H1 (cell line): ENCODE results near the gene ALDH1B1. TPM values are rescaled to one million over a fixed set of nuclear protein-coding genes. Genes with fewer than 3 reads are reported as not detected.

ENCODE experiments used
- BCL11A ChIP-seq, 2 experiments: IDR thresholded peaks; one replicate each; pipeline ENCODE4 v1.6.1; 2011; ENCODE audit warnings: low read depth in 2 of 2, low read length in 2 of 2, mild to moderate bottlenecking in 2 of 2
- CEBPB ChIP-seq: IDR thresholded peaks from 2 replicates; pipeline ENCODE4 v1.6.1; 2012; ENCODE audit warnings: low read depth, low read length
- CHD2 ChIP-seq: IDR thresholded peaks from 2 replicates; pipeline ENCODE4 v1.6.1; 2012; ENCODE audit warnings: low read length, improper control_type of control experiment
- EZH2 ChIP-seq: fragments of 200-600 bp; sonication (generic); IDR thresholded peaks from 2 replicates; pipeline ENCODE4 v1.7.1; 2012; ENCODE audit warnings: low read depth, mild to moderate bottlenecking, moderate library complexity, low read length, inconsistent platforms; ENCODE audit not compliant: severe bottlenecking
- PHF8 ChIP-seq: fragments of 200-600 bp; sonication (generic); conservative IDR thresholded peaks from 2 replicates; pipeline ENCODE4 v1.7.1; 2012; ENCODE audit warnings: low read depth, mild to moderate bottlenecking, inconsistent platforms, low read length, moderate library complexity
- RXRA ChIP-seq: IDR thresholded peaks from 2 replicates; pipeline ENCODE4 v1.6.1; 2011; ENCODE audit warnings: low read depth, mild to moderate bottlenecking, low read length, moderate library complexity; ENCODE audit not compliant: insufficient read depth
- TAF1 ChIP-seq: IDR thresholded peaks from 2 replicates; pipeline ENCODE4 v1.6.1; 2011; ENCODE audit warnings: mild to moderate bottlenecking, low read depth, low read length
- ZNF274 ChIP-seq: IDR thresholded peaks from 2 replicates; pipeline ENCODE4 v1.7.0; 2012; ENCODE audit warnings: low read length, borderline replicate concordance; ENCODE audit errors: extremely low read depth
- polyA plus RNA-seq, 7 experiments: library from polyadenylated mRNA; depleted of rRNA in 3 of 7; stranded (reverse) in 5 of 7; unstranded in 2 of 7; fragments of >200 nt in 5 of 7; fragments of 200-250 nt in 2 of 7; gene quantifications; 1 replicate in 5 of 7; 2 replicates in 1 of 7; 4 replicates in 1 of 7; pipeline versions ENCODE4 v1.2.1 to v1.2.3, GENCODE V29; 2011 to 2013; ENCODE audit warnings: missing spikeins in 2 of 7, mixed read lengths in 2 of 7
- total RNA-seq: library from RNA; stranded (reverse); fragmentation: NEBNext Ultra II Directional; extraction: Animal tissue kit (Norgen Biotek cat#: 25700); gene quantifications from 2 replicates; pipeline ENCODE4 v1.2.1, GENCODE V29; 2021

The ALDH1B1 gene
- total and polyA plus RNA-seq, 2 of the 8 experiments (the other 6 are each of a cell fraction or from before 2014, with no cell fraction given) = 41.6 to 78.7 TPM

DNA sequence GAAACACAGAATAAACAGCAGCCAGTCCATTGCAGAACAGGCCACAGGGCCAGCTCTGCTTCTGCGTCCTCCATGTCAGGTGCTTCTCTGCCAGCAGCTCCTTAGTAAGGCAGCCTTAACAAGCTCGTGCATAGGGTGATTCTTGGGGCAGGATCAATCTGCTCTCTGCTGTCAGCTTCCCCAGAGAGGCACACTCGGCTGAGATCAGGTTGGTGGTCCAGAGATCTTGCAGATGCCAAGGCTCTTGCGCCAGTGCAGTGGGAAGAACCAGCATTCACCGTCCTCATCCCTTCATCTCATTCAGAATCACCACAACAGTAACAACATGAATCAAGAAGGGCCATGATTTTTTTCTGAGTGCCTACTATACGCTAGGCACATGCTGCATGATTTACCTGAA lies 49.0 kb upstream of the ALDH1B1 start (continued):
- TF ChIP-seq CHD2 (no peak), RXRA (no peak), TAF1 (no peak), CEBPB (no peak), EZH2 (no peak), BCL11A (IDR thresholded peaks at IDR 0.05; ENCODE audit: low read depth in 2 of 2, low read length in 2 of 2) (no peak), PHF8 (no peak), ZNF274 (no peak)
- TF ChIP-seq, all 59 proteins: peak for 0
